Testis (tissue), 3 donors: ENCODE results near the gene PACSIN1. TPM values are rescaled to one million over a fixed set of nuclear protein-coding genes. Genes with fewer than 3 reads are reported as not detected.

Source experiments
- DNase-seq: peaks from one replicate; pipeline ENCODE4 v3.0.0-alpha.2; 2019
- H3K27ac ChIP-seq, 2 donors: fragments of 200-600 bp; sonication (generic); one replicate each; pipeline ENCODE4 v1.5.1; 2019
- H3K27me3 ChIP-seq: fragments of 200-600 bp; sonication (generic); one replicate; pipeline ENCODE4 v1.5.1; 2019
- H3K36me3 ChIP-seq: fragments of 200-600 bp; sonication (generic); one replicate; pipeline ENCODE4 v1.5.1; 2017; ENCODE audit warnings: low read depth; ENCODE audit errors: missing control alignments
- H3K4me1 ChIP-seq: fragments of 200-600 bp; sonication (generic); one replicate; pipeline ENCODE4 v1.5.1; 2019
- H3K4me3 ChIP-seq, 2 donors: fragments of 200-600 bp; sonication (generic); one replicate each; pipeline ENCODE4 v1.5.1; 2017 to 2019
- H3K9me3 ChIP-seq: fragments of 200-600 bp; sonication (generic); one replicate; pipeline ENCODE4 v1.5.1; 2017
- CTCF ChIP-seq, 3 experiments: fragments of 450-650 bp in 2 of 3; fragments of 200-600 bp in 1 of 3; sonication (generic) in 1 of 3; IDR thresholded peaks; one replicate each; pipeline ENCODE4 v1.5.1; 2016 to 2019; ENCODE audit warnings: antibody characterized with exemption in 3 of 3, mild to moderate bottlenecking in 2 of 3, moderate library complexity in 1 of 3
- POLR2A ChIP-seq: fragments of 450-650 bp; IDR thresholded peaks from one replicate; pipeline ENCODE4 v1.6.1; 2017; ENCODE audit warnings: antibody characterized with exemption, mild to moderate bottlenecking, moderate library complexity
- WGBS, 2 donors: methylation state at CpG; one replicate each; pipeline ENCODE4 v1.1.5; 2018; 5-methylcytosine and 5-hydroxymethylcytosine counted together
- intact Hi-C: fragments of 100-400 bp; cut with DNase I; formaldehyde crosslinking; loops from one replicate; pipeline ENCODE4 v1.15.1; 2023; ENCODE audit warnings: low total_unique reads
- polyA plus RNA-seq: library from polyadenylated mRNA; stranded (reverse); fragments of 350-450 nt; fragmentation: Illumina TruSeq; extraction: RNeasy Lipid Tissue Mini Kit (QIAGEN cat#74804); gene quantifications from one replicate; pipeline ENCODE4 v1.2.3, GENCODE V29; 2014; ENCODE audit warnings: low read depth, low replicate concordance; ENCODE audit not compliant: insufficient read depth
- total RNA-seq, 2 donors: library from RNA; depleted of rRNA; stranded (reverse); fragments of >200 nt; gene quantifications; one replicate each; pipeline ENCODE4 v1.2.3, GENCODE V29; 2016

The PACSIN1 gene
- total and polyA plus RNA-seq, 3 donors from 2014 or later, result 2.1 to 3.1 (median 2.5) TPM

GRCh38 chr6:34521463-34522285, 55.8 kb downstream of the PACSIN1 start:
- Histone ChIP-seq H3K36me3 (no peaks in the 10 kb centered on the region), H3K27me3 (no peaks in the 10 kb centered on the region), H3K9me3 (no peaks in the 10 kb centered on the region), H3K27ac (no peak overlapping the region), H3K4me3 (no peak overlapping the region), H3K4me1 (peaks cover 6% of the 10 kb centered on the region)
- DNase-seq, result no peak
- no peak for TF ChIP-seq POLR2A
- no peak for TF ChIP-seq CTCF (IDR thresholded peaks at IDR 0.05)
- 85 to 96% methylated on average over 22 to 28 of the region's 28 CpGs for WGBS, 2 donors
- intact Hi-C loops, result no loop called here

GRCh38 chr6:34522761-34523160, 56.9 kb downstream of the PACSIN1 start:
- Histone ChIP-seq H3K9me3 (no peaks in the 10 kb centered on the region), H3K27me3 (no peaks in the 10 kb centered on the region), H3K27ac (no peak overlapping the region), H3K36me3 (no peaks in the 10 kb centered on the region), H3K4me1 (peaks cover 6% of the 10 kb centered on the region), H3K4me3 (no peak overlapping the region)
- intact Hi-C loops, result no loop called here
- DNase-seq, result no peak
- WGBS, 2 donors, result 89 to 91% methylated on average over 10 of the region's 10 CpGs
- TF ChIP-seq POLR2A (no peak), CTCF (IDR thresholded peaks at IDR 0.05) (no peak)

- peaks cover 6% of the 10 kb centered on the region for H3K4me1 ChIP-seq
- H3K9me3 ChIP-seq, result no peaks in the 10 kb centered on the region
- H3K4me3 ChIP-seq, result no peak overlapping the region
- DNase-seq, result no peak
- H3K36me3 ChIP-seq, result no peaks in the 10 kb centered on the region
- H3K27me3 ChIP-seq, result no peaks in the 10 kb centered on the region
- no peak overlapping the region for H3K27ac ChIP-seq
- WGBS, 2 donors, result 88 to 90% methylated on average over 7 to 8 of the region's 8 CpGs
- TF ChIP-seq POLR2A (no peak), CTCF (IDR thresholded peaks at IDR 0.05) (no peak)
- intact Hi-C loops, result no loop called here
Observed at GRCh38 chr6:34523441-34524206, 57.7 kb downstream of the PACSIN1 start.

- WGBS, 2 donors, result 82 to 85% methylated on average over 5 of the region's 5 CpGs
- Histone ChIP-seq H3K4me3 (no peak overlapping the region), H3K4me1 (peaks cover 6% of the 10 kb centered on the region), H3K9me3 (no peaks in the 10 kb centered on the region), H3K36me3 (no peaks in the 10 kb centered on the region), H3K27ac (no peak overlapping the region), H3K27me3 (no peaks in the 10 kb centered on the region)
- TF ChIP-seq POLR2A (no peak), CTCF (IDR thresholded peaks at IDR 0.05) (no peak)
- DNase-seq, result no peak
- intact Hi-C loops, result no loop called here
Observed at GRCh38 chr6:34524499-34524898, 58.6 kb downstream of the PACSIN1 start.
